Measurements from ENCODE around the gene VAV2.

VAV2 gene

DNA sequence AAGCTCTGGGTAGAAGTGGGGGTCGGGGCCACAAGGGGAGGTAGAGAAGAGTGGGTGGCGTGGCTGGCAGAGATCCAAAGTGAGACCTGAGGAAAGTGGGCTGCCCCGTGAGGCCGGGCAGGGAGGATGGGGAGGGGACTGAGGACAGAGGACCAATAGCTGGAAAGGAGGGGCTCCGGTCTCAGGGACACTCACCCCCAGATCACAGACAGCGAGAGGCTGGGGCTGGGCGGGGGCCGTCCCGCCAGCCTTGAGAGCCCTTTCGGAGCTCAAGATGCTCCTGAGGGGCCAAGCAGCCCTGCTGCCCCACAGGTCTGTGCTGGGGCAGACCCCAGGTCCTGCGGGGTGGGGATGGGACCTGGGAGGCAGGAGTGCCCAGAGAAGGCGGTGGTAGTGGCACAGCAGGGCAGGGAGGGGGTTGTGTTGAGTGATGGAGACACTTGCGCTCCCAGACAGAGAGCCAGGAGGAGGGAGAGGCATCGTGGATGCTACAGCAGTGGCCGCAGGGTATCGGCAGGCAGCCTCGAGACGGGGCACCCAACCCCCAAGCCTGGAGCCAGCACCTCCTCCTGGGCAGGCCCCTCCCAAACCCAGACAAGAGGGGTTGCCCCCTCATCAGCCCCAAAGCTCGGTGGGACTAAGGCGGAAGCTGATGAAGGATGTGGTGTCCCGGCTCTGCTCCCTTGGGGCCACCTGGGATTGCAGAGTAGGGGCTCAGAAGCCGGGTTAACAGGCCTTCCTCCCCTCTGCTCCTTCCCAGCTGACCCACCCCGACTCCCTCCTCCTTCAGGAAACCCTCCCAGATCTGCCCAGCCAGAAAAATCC is 257.3 kb downstream of the VAV2 start:
- no peak for DNase-seq

DNA sequence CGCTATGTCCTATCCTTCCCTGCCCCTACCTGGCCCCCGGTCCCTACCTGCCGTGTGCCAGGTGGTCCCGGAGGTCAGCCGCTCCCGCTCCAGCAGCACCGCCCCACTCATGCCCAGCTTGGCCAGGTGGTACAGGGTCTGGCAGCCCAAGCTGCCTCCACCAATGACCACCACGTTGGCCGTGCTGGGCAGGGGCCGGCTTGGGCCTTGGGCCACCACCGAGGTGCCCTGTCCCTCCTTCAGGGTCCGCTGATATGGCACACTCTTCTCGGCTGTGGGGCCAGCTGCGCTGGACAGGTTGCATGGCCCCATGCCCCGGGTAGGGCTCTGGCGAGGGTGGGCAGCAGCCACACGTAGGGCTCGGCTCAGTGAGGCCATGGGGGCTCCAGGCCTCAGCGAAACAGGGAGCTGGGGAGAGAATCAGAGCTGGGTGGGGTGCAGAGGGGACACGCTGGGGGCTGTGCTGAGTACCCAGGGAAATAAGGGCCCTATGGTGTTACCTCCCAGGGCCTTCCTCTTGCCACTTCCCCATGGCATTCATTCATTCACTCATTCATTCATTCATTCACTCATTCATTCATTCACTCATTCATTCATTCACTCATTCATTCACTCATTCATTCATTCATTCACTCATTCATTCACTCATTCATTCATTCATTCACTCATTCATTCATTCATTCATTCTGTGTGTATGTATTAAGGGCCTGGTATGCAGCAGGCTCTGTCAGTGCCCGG is 258.2 kb downstream of the VAV2 start:
- DNase-seq: no peak

DNA sequence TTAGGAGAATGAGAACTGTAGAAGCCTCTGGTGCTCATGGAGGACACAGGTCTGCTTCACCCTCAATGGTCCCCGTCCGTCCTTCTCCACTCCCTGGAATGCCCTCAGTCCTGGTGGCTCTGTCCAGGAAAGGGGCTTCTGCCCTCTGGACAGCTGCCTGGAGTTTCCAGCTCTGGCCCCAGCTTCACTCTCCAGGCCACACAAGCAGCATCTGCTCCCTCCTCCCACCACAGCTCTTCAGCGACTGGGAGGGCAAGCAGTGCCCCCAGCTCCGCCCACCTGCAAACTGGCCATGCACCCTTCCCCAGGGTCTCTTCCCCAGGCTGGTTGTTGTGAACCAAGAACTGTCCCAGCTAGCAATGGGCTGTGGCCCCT is 258.7 kb downstream of the VAV2 start:
- DNase-seq: no peak

DNA sequence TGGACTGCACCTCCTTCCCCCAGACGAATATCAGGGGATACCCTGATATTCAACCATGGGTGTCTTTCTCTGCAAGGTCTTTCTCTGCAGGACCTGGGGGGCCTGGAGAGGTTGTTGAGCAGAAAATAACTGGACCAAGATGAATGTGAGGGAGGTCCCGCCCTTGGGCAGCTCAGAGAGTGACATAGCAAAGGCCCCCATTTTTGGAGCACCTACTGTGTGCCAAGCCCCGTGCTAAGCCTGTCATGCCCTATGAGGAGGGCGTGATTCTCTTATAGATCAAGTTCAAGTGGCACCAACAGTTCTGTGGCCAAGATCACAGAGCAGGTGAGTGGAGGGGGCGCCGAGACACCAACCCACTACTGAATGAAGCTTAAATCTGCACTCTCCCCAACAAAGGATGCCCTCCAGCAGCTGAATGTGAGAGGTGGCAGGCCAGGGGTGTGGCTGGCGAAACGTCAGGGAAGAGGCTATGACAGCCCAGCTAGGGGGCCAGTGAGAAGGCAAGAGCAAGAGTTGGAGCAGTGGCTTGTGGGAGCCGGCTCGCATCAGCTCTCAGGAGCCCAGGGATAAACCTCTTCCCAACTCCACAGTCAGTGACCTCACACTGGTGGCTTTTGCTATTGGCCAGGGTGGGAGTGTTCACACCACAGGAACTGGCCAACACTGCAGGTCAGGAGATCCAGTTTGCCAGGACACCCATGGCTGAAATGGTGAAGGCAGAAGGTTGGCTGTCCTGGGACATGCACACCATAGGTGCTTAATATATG is 259.3 kb downstream of the VAV2 start:
- no peak for DNase-seq

DNA sequence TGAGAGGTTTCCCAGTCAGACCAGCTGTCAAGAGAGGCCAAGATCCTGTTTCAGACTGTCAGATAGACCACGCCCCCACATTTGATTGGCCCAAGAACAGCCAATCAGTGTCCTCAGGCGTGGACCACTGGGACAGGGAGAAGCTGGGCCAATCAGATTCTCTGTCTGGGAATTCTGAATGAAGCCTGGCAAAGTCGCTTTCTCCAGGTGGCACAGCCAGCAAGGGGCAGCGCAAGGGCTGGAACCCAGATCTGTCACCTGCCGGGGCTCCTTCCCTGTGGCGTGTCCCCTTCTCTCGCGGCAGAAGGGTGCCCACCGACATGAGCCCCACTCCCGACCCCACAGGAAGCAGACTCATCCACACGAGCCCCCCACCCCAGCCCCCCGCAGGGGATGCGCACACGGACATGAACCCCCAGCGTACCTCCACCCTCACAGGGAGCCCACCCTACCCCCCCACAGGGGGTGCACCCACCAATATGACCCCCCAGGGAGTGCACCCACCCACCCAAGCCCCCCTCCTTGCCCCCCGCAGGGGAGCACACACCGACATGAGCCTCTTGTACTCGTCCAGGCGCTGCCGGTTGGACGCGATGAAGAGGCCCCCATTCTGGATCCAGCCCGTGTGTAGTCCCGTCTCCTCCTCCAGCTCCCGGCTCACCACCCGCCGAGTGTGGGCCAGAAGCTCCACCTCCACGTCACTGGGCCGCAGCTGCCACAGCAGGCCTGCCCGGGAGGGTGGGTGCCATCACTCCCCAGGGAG is 260.1 kb downstream of the VAV2 start:
- no peak for DNase-seq

DNA sequence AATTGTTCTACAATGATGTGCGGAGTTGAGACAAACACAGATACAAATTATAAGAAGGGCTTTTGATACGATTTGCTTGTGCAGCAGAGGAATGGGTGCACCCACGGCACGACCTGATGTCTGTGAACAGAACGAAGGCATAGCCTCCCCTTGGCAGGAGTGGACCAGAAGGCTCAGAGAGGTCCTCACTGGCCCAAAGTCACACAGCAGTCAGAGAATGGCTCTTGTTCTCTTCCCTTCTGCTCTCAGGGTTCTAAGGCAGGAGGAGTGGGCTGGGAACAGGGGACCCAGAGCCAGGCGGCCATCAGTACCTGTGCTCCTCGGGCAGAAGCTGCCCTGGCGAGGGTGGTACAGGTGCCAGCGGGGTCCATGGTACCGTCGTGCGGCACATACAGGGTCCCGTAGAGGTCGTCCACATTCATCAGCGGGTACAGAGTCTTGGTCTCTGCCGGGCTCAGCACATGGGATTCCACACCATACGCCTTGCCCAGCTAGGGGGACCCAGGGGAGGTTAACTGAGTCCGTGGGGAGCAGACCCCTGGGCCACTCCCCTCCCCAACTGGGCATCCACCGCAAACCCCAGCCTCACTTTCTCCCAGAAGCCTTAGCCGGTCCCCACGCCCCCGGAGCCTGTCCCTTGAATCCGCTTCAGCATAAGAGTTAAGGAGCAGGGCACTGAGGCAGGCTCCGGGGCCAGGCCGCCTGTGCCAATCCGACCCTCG is 261.0 kb downstream of the VAV2 start:
- no peak for DNase-seq

DNA sequence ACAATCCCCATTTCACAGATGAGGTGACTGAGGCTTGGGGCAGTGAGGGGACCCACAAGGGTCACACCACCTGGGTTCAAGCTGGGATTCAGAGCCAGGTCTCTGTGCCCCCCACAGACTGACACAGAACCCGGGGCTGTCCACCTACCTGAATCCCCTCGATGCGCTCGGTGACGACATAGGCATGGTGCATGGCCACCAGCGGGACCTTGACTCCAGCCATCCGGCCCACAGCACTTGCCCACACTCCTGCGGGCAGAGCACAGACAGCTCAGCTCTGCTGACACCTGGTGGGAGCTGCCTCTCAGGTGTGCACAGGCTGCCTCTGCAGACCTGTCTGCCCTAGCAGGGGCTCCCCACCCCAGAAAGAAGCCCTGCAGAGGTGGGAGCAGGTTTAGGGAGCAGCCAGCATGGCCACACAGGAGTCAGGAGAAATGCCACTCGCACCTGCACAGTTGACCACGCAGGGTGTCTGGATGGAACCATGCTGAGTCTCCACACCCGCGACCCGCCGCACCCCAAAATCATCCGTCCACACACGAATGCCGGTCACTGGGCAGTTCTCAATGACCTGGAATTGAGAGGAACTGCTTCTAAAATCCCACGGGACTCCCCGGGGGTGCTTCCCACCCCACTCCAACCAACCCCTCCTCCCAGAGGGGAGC is 262.4 kb downstream of the VAV2 start:
- DNase-seq: no peak

DNA sequence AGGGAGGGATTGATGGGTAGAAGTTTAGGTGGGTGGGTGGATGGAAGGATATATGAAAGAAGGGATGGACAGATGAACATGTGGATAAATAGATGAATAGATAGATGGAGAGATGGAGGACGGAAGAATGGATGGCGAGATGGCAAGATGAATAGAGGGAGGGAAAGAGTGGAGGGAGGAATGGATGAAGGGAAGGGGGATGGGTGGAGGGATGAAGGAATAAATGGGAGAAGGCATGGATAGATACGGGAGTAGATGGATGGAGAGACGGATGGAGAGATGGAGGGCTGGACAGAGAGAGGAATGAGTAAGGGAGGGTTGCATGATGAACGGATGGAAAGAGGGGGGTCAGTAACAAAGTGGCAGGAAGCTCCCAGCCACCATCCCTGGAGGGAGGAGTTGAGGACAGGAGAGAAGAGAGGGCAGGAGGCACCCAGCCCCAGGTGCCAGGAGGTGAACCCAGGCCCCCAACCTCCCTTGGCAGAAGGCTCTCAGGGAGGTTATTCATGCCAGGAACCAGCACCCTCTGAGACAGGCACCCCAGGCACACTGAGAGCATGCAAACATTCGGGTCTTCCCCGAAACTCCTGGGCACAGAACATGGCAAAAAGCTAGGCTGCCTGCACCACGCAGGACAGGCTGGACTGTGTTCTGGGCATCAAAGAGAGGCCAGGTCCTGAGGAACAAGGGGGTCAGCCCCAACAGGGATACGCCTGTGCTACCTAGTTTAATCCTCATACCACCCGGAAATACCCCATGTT is 263.1 kb downstream of the VAV2 start:
- no peak for DNase-seq

DNA sequence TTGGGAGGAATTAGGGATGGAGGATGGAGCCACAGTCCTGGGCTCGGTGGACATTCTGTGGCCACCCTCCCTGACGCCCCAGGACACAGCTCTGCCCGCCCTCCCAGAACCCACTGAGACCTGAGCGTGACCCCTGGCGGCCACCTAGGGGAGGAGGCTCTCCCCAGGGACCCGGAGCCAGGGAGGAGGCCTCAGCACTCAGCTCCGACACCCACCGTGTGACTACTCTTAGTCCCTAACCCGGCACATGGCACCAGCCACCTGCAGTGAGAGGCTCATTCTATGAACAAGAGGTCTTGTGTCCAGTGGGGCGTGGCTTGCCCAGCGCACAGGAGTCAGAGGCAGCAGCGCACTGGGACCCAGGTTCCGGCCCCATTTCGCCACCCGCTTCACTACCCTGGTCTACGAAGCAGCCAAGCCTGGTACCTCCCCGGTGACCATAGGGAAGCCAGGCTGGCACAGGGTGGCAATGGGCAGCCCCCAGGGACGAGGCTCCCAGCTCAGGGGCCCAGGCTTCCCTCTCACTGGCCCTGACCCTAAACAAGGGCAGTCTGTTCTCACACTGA is 264.2 kb downstream of the VAV2 start:
- DNase-seq: no peak

DNA sequence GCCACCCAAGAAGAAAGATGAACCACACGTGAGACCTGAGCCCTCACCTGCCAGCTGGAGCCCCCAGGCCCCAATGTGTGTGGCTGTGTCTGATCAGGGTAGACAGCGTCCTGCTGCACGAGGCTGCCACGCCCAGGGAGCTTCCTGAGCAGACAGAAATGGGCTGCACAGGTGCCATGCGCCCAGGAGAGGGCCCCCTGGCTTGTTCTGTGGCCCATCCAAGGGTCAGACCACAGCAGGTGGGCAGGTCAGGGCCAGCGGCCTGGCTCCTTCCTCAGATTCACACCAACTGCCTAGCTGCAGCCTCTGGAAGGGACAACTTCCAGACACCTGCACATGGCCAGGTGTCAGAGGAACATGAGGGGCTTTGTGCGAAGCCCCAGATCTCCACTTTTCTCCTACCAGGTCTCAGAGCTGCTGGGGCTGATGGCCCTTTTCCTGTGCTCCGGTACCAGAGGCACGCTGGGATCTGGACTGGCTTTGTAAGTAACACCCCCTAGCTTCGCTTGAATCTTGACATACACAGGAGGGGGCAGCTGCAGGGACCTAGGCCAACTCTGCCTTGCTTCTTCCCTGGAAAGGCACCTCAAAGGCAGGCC is 264.7 kb downstream of the VAV2 start:
- DNase-seq: no peak

DNA sequence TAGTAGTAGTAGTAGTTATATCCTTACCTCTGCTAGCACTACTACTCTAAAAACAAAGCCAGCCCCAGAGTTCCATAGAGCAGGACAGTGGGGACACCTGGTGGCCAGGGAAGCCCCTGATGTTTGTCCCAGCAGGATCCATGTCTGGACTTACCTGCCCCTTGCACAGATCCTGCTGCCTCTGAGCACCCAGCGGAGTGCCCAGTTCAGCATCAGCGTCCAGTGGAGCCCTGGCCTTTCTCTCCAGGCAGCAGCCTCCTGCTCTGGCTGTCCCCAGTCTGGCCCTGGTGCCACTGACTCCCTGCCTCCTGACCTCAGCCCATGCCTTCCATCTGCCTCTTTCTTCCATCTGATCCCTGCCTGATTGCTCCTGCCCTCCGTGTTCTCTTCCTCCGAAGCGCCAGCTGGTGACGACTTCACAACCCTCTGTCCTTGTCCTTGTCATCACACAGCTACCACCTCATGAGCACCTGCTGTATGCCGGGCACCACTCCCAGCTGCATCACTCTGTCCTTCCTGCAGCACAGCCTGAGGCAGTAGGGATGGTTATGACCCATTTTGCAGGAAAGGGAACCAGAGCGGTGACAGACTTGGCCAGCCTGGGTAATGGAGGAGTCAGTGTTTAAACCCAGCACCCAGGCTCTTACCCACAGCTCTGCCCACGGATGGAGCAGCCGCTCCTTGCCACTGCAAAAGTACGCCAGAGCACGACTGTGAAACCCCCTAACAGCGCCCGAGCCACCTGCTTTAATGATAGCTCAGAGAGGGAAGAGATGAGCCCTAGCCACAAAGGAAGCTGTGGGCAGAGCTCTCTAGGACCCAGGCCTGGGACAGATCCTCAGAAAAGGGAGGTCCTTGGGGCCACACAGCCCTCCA is 265.5 kb downstream of the VAV2 start:
- no peak for DNase-seq

DNA sequence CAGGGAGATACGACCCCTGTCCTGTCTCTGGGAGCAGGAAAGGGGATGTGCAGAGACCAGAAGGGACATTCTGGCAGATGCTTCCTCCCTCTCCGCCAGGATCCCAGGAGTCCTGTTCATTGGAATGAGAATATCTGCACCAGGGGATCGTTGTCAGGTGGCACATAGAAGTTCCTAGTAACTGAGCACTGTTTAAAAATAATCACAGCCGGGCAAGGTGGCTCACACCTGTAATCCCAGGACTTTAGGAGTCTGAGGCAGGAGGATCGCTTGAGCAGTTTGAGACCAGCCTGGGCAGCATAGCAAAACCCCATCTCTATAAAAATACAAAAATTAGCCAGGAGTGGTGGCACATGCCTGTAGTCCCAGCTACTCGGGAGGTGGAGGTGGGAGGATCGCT is 266.2 kb downstream of the VAV2 start:
- DNase-seq: no peak

DNA sequence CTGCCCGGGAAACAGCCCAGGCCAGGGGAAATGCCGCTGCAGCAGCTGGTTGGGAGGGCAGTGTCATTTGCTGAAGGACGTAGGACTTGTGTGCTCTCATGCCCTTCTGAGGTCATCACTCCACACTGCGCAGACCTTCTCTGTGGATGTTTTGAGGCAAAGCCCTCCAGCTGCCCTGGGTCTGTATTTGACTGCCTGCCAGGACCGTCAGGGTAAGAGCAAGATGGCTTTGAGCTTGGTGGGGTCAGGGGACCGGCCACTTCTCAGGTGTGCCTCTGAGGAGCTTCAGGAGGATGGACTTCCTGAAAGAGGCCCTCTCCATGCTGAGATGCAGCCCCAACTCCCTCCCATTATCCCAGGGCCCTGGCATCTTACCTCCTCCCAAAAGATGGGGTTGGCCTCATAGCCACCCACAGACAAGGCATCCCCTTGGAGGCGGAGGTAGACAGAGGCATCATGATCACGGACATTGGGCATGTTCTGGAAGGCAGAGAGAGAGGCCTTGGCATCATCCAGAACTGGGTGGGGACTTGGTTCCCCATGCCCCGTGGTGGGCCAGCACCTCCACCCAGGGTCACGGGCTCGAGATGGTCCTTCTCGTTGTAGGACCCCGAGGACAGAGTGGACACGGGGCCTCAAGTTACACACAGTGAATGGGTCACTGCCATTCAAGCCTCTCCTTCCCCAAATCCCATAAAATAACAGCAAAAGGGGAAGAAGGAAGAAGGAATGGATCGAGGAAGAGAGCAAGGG is 273.4 kb downstream of the VAV2 start:
- no peak for DNase-seq

DNA sequence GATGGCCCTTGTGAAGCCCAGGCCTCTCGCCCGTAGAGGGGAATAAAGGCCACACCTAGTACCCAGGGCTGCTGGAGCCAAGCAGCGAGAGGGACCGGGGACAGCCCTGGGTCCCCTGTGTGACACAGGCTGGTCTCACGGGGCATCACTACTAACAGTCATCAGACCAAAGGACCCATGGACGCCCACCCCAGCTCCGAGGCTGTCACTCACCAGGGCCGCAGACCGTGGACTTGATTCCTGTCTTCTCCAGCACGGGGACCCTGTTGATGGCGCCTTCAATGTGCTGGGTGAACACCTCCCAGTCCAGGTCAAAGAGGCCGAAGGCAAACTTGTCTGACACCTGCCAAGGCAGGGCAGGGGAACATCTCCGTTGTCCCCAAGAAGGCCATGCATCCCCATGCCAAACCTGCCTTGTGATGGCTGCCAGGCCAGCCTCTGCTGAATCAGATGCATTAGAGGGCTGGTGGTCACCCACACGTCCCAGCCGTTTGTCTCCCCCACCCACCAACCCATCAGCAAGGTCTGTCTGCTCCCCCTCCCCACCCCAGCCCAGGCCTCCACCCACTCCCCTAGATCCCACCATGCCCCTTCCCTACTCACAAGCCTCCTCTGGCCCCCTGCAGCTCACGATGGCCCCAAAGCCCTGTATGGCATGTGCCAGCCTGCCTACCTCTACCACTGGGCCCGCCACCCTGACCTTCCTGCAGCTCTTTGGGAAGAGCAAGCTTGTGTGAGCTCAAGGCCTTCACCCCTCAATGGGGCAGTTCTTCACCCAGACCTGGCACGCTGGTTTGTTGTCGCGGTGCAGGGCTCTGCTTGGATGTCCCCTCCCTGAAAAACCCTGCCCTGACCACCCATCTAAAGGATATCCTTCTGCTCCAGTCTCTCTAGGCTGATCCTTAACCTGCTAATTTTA is 274.8 kb downstream of the VAV2 start:
- DNase-seq: no peak

DNA sequence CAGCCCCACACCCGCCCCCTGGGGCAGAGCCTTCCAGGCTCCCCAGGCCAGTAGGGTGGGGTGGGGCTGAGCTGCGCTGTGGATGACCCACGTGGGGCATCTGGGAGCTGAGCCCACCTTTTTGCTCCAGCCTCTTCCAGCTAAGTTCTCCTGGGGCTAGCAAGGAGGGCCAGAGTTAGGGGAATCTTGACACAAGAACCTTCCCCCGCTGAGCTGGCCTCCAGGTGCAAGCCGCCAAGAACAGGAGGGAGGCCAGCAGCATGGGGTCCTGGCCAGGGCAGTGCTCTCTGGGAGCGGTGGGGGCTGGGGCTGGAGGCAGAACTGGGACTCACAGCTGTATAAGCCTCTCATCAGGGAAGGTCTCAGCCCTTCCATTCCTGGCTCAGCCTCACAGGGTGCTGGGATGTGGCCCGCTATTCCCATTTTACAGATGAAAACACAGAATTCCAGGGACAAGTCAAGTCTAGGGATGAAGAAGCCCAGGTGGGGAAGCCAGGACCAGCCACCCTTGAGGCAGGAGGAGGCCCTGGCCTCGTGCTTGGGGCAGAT is 275.5 kb downstream of the VAV2 start:
- no peak for DNase-seq

DNA sequence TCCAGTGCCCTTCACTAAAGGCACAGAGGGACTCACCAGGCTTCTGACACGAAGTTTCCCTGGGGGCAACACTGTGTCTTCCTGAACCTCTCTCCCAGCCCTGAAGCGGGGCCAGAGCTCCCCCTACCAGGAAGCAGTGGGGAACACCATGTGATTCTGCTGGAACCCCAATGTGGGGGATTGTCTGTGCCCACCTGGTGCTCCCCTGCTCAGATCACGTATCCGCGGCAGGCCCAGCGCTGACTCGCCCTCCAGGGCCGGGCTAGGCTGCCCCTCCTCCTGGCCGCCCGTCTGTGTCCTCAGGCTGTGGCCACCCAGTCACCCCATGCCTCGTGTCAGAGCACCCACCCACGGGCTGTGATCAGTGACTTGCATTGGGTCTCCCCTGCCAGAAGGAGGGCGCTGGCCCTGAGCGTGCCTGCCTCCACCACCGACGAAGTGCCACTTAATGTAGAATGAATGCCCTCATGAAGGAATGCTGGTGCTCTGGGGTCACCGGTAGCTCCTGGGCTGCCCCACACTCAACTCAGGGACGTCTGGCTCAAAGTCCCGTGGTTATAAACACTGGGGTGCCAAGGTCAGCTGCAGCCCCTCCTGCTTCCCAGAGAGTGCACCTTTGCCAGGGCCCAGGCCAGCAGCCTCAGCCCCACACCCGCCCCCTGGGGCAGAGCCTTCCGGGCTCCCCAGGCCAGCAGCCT is 276.1 kb downstream of the VAV2 start:
- DNase-seq: no peak
